OCI-LY7 (cell line): Measurements from ENCODE around the gene ZNF605. TPM values are rescaled to one million over a fixed set of nuclear protein-coding genes. Genes with fewer than 3 reads are reported as not detected.
A peak's percentile ranks its signal among the peaks of the same experiment; 100 is the strongest.

Source experiments
- Bru-seq: library from RNA; stranded (reverse); fragments of 400-500 nt; gene quantifications from one replicate; lab custom pipeline; 2021; lab: Mats Ljungman, UMichigan
- BruChase-seq, 2 experiments: library from RNA; stranded (reverse); fragments of 400-500 nt; gene quantifications; one replicate each; lab custom pipeline; 2021; lab: Mats Ljungman, UMichigan
- BruUV-seq: library from RNA; stranded (reverse); fragments of 400-500 nt; replicated peaks from 2 replicates; lab custom pipeline; 2021; lab: Mats Ljungman, UMichigan
- CTCF ChIA-PET: fragments of 300-600 bp; sonication (Branson Sonifier 250); formaldehyde crosslinking; loops from one replicate; lab custom pipeline; 2022; ENCODE audit warnings: antibody characterized with exemption; ENCODE audit not compliant: unreplicated experiment; lab: Charles Lee
- POLR2A ChIA-PET: fragments of 300-600 bp; sonication (Branson Sonifier 250); formaldehyde crosslinking; loops from one replicate; lab custom pipeline; 2022; ENCODE audit warnings: antibody characterized with exemption; lab: Charles Lee
- DNase-seq: peaks from one replicate; pipeline ENCODE4 v3.0.0-alpha.2; 2015; ENCODE audit warnings: low spot score
- H2AFZ ChIP-seq: fragments of 200-600 bp; sonication (generic), shearing (Covaris generic); 2 replicates; pipeline ENCODE4 v1.6.1; 2014; ENCODE audit warnings: mild to moderate bottlenecking, antibody characterized with exemption, low read length, moderate library complexity
- H3K27ac ChIP-seq: fragments of 200-600 bp; sonication (generic); 2 replicates; pipeline ENCODE4 v1.5.1; 2014; ENCODE audit warnings: mixed run types, low read depth, mild to moderate bottlenecking, moderate library complexity, low read length, inconsistent platforms; ENCODE audit not compliant: poor library complexity, severe bottlenecking
- H3K36me3 ChIP-seq: fragments of 200-600 bp; sonication (generic); 2 replicates; pipeline ENCODE4 v1.6.1; 2014; ENCODE audit warnings: mild to moderate bottlenecking, antibody characterized with exemption, low read length, moderate library complexity, mixed read lengths; ENCODE audit not compliant: insufficient read depth
- H3K4me1 ChIP-seq: fragments of 200-600 bp; sonication (generic); 2 replicates; pipeline ENCODE4 v1.5.1; 2014; ENCODE audit warnings: mild to moderate bottlenecking, low read length; ENCODE audit not compliant: insufficient read depth, poor library complexity, severe bottlenecking
- H3K4me2 ChIP-seq: fragments of 200-600 bp; sonication (generic); 2 replicates; pipeline ENCODE4 v1.6.1; 2014; ENCODE audit warnings: mild to moderate bottlenecking, low read length
- H3K4me3 ChIP-seq: fragments of 200-600 bp; sonication (generic); 2 replicates; pipeline ENCODE4 v1.5.1; 2014; ENCODE audit warnings: mild to moderate bottlenecking, low read depth, low read length; ENCODE audit not compliant: poor library complexity, severe bottlenecking
- H3K79me2 ChIP-seq: fragments of 200-600 bp; sonication (generic); 2 replicates; pipeline ENCODE4 v1.6.1; 2016; ENCODE audit warnings: low read depth, mild to moderate bottlenecking, low read length, moderate library complexity, mixed read lengths; ENCODE audit not compliant: insufficient read depth
- H3K9me2 ChIP-seq: fragments of 200-600 bp; sonication (generic); 2 replicates; pipeline ENCODE4 v1.6.1; 2016; ENCODE audit warnings: mild to moderate bottlenecking, low read length, mixed read lengths; ENCODE audit not compliant: insufficient read depth
- H3K9me3 ChIP-seq: fragments of 200-600 bp; sonication (generic); 2 replicates; pipeline ENCODE4 v1.6.1; 2014; ENCODE audit warnings: mild to moderate bottlenecking, mixed run types, low read length, mixed read lengths
- H4K20me1 ChIP-seq: fragments of 200-600 bp; sonication (generic); 2 replicates; pipeline ENCODE4 v1.6.1; 2014; ENCODE audit warnings: mild to moderate bottlenecking, antibody characterized with exemption, low read length, moderate library complexity, mixed read lengths; ENCODE audit not compliant: insufficient read depth
- EZH2phosphoT487 ChIP-seq: fragments of 200-600 bp; sonication (generic); IDR thresholded peaks from 2 replicates; pipeline ENCODE4 v1.6.1; 2018; ENCODE audit warnings: low read depth, borderline replicate concordance, mild to moderate bottlenecking, mixed run types, antibody characterized with exemption, low read length, moderate library complexity, mixed read lengths
- intact Hi-C: fragments of 100-400 bp; cut with micrococcal nuclease; formaldehyde crosslinking; loops from one replicate; pipeline ENCODE4 v1.10.0; 2022; ENCODE audit not compliant: unreplicated experiment
- long read RNA-seq: library from polyadenylated mRNA; stranded (forward); transcript quantifications from one replicate; pipeline ENCODE4 v2.0.0, GENCODE V29; 2022
- total RNA-seq, 2 experiments: library from RNA; depleted of rRNA in 1 of 2; stranded (reverse); fragments of >200 nt in 1 of 2; shearing (Covaris generic) in 1 of 2; gene quantifications; 2 replicates each; pipeline ENCODE4 v1.2.3, GENCODE V29; 2014 to 2022
- TF ChIP-seq, protein P1 (sequence below): fragments of 200-600 bp; sonication (generic); conservative IDR thresholded peaks from 2 replicates; pipeline ENCODE4 v1.5.1; 2014; ENCODE audit warnings: mild to moderate bottlenecking, antibody characterized with exemption, low read length, moderate library complexity, mixed read lengths

ZNF605 gene
- 6.6 and 7.1 TPM in 2 replicates for total RNA-seq (2014; rRNA removed; shearing (Covaris generic))
- 13.9 and 16.3 TPM in 2 replicates for total RNA-seq (2022)
- Bru-seq, nascent RNA, result percentile 52 among the genes with signal in this experiment
- percentile 70 among the genes with signal in this experiment for BruChase-seq, experiment 1, labeled RNA remaining after a 6-hour chase
- percentile 68 among the genes with signal in this experiment for BruChase-seq, experiment 2, labeled RNA remaining after a 2-hour chase
- long read RNA-seq, partial matches to known transcripts, result 1 of 9 reads
- long read RNA-seq, other reads (novel, unspliced or antisense), result 7 of 9 reads

- Histone ChIP-seq H3K9me2 (no peaks in the 10 kb centered on the region), H3K36me3 (no peaks in the 10 kb centered on the region), H3K9me3 (peaks cover 12% of the 10 kb centered on the region; the same call in 1 of the 2 replicates), H3K27ac (peak within 1 kb of the TSS; percentile 34), H3K4me3 (peak within 1 kb of the TSS; percentile 95), H2AFZ (peak within 1 kb of the TSS; percentile 100), H4K20me1 (no peaks in the 10 kb centered on the region), H3K4me2 (peak within 1 kb of the TSS; percentile 99), H3K79me2 (no peaks in the 10 kb centered on the region), H3K4me1 (peaks cover 5% of the 10 kb centered on the region)
- no TSS peak for BruUV-seq
- ChIA-PET CTCF (no interaction called here), POLR2A (no interaction called here)
- peak; percentile 89 for DNase-seq
- intact Hi-C loops, result loop anchor here (1.0 kb wide), 2 partner anchors 30 to 124 kb away; partner anchors contain the start of genes ZNF140 and ZNF26
- TF ChIP-seq, protein P1, sequence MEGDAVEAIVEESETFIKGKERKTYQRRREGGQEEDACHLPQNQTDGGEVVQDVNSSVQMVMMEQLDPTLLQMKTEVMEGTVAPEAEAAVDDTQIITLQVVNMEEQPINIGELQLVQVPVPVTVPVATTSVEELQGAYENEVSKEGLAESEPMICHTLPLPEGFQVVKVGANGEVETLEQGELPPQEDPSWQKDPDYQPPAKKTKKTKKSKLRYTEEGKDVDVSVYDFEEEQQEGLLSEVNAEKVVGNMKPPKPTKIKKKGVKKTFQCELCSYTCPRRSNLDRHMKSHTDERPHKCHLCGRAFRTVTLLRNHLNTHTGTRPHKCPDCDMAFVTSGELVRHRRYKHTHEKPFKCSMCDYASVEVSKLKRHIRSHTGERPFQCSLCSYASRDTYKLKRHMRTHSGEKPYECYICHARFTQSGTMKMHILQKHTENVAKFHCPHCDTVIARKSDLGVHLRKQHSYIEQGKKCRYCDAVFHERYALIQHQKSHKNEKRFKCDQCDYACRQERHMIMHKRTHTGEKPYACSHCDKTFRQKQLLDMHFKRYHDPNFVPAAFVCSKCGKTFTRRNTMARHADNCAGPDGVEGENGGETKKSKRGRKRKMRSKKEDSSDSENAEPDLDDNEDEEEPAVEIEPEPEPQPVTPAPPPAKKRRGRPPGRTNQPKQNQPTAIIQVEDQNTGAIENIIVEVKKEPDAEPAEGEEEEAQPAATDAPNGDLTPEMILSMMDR, result no peak
- no peak for TF ChIP-seq EZH2phosphoT487
These were observed at the start of gene ZNF605 for GRCh38 chr12:132956011-132956788. Gene ZNF605 (minus strand): TSS chr12:132956306. CDS start chr12:132945635, 10,671 bp downstream.

GRCh38 chr12:132998741-132999140 is 42.6 kb upstream of the ZNF605 start:
- Histone ChIP-seq H3K4me1 (no peaks in the 10 kb centered on the region), H3K9me3 (peaks cover 60% of the 10 kb centered on the region), H3K79me2 (peaks cover 11% of the 10 kb centered on the region; the same call in 1 of the 2 replicates), H3K27ac (no peak overlapping the region), H3K4me2 (no peak overlapping the region), H3K9me2 (no peaks in the 10 kb centered on the region), H4K20me1 (no peaks in the 10 kb centered on the region), H3K4me3 (no peak overlapping the region), H2AFZ (no peak overlapping the region), H3K36me3 (peaks cover 25% of the 10 kb centered on the region)
- CTCF ChIA-PET, result no interaction called here
- no peak for TF ChIP-seq EZH2phosphoT487
- TF ChIP-seq, protein P1, result no peak
- intact Hi-C loops, result no loop called here
- DNase-seq, result peak; percentile 14
- no TSS peak for BruUV-seq
- POLR2A ChIA-PET, result no interaction called here
